ENCODE measurements around the gene ZP2.
"Not testable (repeated sequence)": the region's sequence is repeated elsewhere in the genome, so short reads cannot be mapped to it uniquely, and the experiment has no call there.

Gene ZP2

GRCh38 chr16:21208446-21209230, 2.7 kb downstream of the ZP2 start:
- DNase-seq = no peak

- no peak for DNase-seq
These were observed 4.8 kb downstream of the ZP2 start for GRCh38 chr16:21206550-21206949.

GRCh38 chr16:21205303-21205702, 6.1 kb downstream of the ZP2 start:
- no peak for DNase-seq

- no peak for DNase-seq
These were observed 8.1 kb downstream of the ZP2 start for GRCh38 chr16:21203155-21203797.

GRCh38 chr16:21199607-21200218, 11.7 kb downstream of the ZP2 start:
- DNase-seq = no peak

- no peak for DNase-seq
These were observed 13.8 kb downstream of the ZP2 start for GRCh38 chr16:21197621-21198020.

- DNase-seq = no peak
These were observed 14.3 kb downstream of the ZP2 start for GRCh38 chr16:21197112-21197511.

- not testable (repeated sequence) for DNase-seq
These were observed 16.0 kb downstream of the ZP2 start for GRCh38 chr16:21195330-21195729.

- no peak for DNase-seq
These were observed 16.5 kb downstream of the ZP2 start for GRCh38 chr16:21194771-21195301.

GRCh38 chr16:21192991-21193390, 18.4 kb downstream of the ZP2 start:
- no peak for DNase-seq

- DNase-seq = no peak
These were observed 20.8 kb downstream of the ZP2 start for GRCh38 chr16:21190599-21190998.

GRCh38 chr16:21190013-21190412, 21.4 kb downstream of the ZP2 start:
- DNase-seq = no peak

GRCh38 chr16:21189311-21189710, 22.1 kb downstream of the ZP2 start:
- no peak for DNase-seq

GRCh38 chr16:21186326-21186691, 25.1 kb downstream of the ZP2 start:
- DNase-seq = no peak

- DNase-seq = no peak
These were observed 25.6 kb downstream of the ZP2 start for GRCh38 chr16:21185659-21186325.

- no peak for DNase-seq
These were observed 26.5 kb downstream of the ZP2 start for GRCh38 chr16:21184834-21185233.

GRCh38 chr16:21183995-21184394, 27.4 kb downstream of the ZP2 start:
- no peak for DNase-seq

- DNase-seq = no peak
These were observed 31.4 kb downstream of the ZP2 start for GRCh38 chr16:21179983-21180365.

GRCh38 chr16:21179126-21179982, 32.0 kb downstream of the ZP2 start:
- no peak for DNase-seq

GRCh38 chr16:21175397-21175796, 36.0 kb downstream of the ZP2 start:
- no peak for DNase-seq

GRCh38 chr16:21172650-21173049, 38.7 kb downstream of the ZP2 start:
- DNase-seq = no peak

- DNase-seq = not testable (repeated sequence)
These were observed 41.3 kb downstream of the ZP2 start for GRCh38 chr16:21170116-21170515.

Data from NCI-H1092 (cell line).